K562 (cell line): ENCODE data around the gene TAF11. TPM values are rescaled to one million over a fixed set of nuclear protein-coding genes. Genes with fewer than 3 reads are reported as not detected.
A peak's percentile ranks its signal among the peaks of the same experiment; 100 is the strongest.

Source experiments
- ATAC-seq: fragments of 200-7000 bp; cut with Tn5 transposase; 3 replicates; pipeline ENCODE4 v1.9.1; 2020; ENCODE audit warnings: moderate library complexity
- BruUV-seq: library from RNA; stranded (reverse); fragments of 400-500 nt; replicated peaks from 2 replicates; lab custom pipeline; 2021; lab: Mats Ljungman, UMichigan
- CTCF ChIA-PET: fragments of 300-600 bp; formaldehyde crosslinking; extraction: SDS; loops from one replicate; lab custom pipeline; 2021; ENCODE audit warnings: low intra/inter-chr PET ratio; lab: Yijun Ruan, JAX
- POLR2A ChIA-PET: fragments of 300-600, 350-650 bp; sonication (Branson Sonifier 250); formaldehyde crosslinking; extraction: SDS; loops from one replicate; lab custom pipeline; 2021; ENCODE audit warnings: antibody characterized with exemption, inconsistent platforms; lab: Yijun Ruan, JAX
- DNase-seq, 4 experiments: peaks; one replicate each; pipeline versions ENCODE4 v3.0.0 to v3.0.0-alpha.2; 2011 to 2018; ENCODE audit warnings: low spot score in 3 of 4, mixed read lengths in 3 of 4; ENCODE audit errors: extremely low read depth in 1 of 4
- FAIRE-seq: peaks from 2 replicates; lab custom pipeline; 2011; peaks lifted over from hg19 to GRCh38; lab: Jason Lieb, UNC
- H2AFZ ChIP-seq: 2 replicates; pipeline ENCODE4 v1.6.0; 2011; ENCODE audit warnings: low read depth, low read length, control low read depth, inconsistent platforms
- H3K27ac ChIP-seq: fragments of 200-600 bp; 3 replicates; pipeline ENCODE4 v1.8.0; 2011; ENCODE audit warnings: low read depth, mild to moderate bottlenecking, control low read depth, inconsistent platforms, low read length, moderate library complexity, mixed read lengths; ENCODE audit errors: extremely low read depth
- H3K27me3 ChIP-seq, 2 experiments: fragments of 300-600 bp in 1 of 2; 2 replicates in 1 of 2; 3 replicates in 1 of 2; pipeline versions ENCODE4 v1.6.0 to v1.8.0; 2011; ENCODE audit warnings: inconsistent platforms in 2 of 2, low read length in 2 of 2, mild to moderate bottlenecking in 1 of 2, mixed read lengths in 1 of 2, moderate library complexity in 1 of 2; ENCODE audit not compliant: control insufficient read depth in 2 of 2, insufficient read depth in 2 of 2
- H3K36me3 ChIP-seq: fragments of 300-600 bp; 3 replicates; pipeline ENCODE4 v1.8.0; 2011; ENCODE audit warnings: mild to moderate bottlenecking, low read length, inconsistent platforms; ENCODE audit not compliant: control insufficient read depth, insufficient read depth
- H3K4me1 ChIP-seq, 2 experiments: fragments of 200-600 bp in 1 of 2; replicated peaks in 1 of 2; 2 replicates in 1 of 2; 3 replicates in 1 of 2; pipeline versions ENCODE4 v1.5.1 to v1.8.0; 2011; ENCODE audit warnings: inconsistent platforms in 2 of 2, low read length in 2 of 2, mild to moderate bottlenecking in 1 of 2, mixed read lengths in 1 of 2, moderate library complexity in 1 of 2; ENCODE audit not compliant: control insufficient read depth in 2 of 2, insufficient read depth in 2 of 2
- H3K4me2 ChIP-seq: 2 replicates; pipeline ENCODE4 v1.6.1; 2011; ENCODE audit warnings: low read length, control low read depth, inconsistent platforms, mixed read lengths; ENCODE audit not compliant: insufficient read depth
- H3K4me3 ChIP-seq: fragments of 200-600 bp; sonication (generic), shearing (Covaris generic); 2 replicates; pipeline ENCODE4 v1.5.1; 2016; ENCODE audit warnings: control low read depth, inconsistent platforms
- H3K79me2 ChIP-seq: fragments of 200-600 bp; 3 replicates; pipeline ENCODE4 v1.8.0; 2011; ENCODE audit warnings: low read length, inconsistent platforms; ENCODE audit not compliant: control insufficient read depth, insufficient read depth
- H3K9ac ChIP-seq, 2 experiments: 2 replicates each; pipeline versions ENCODE4 v1.6.0 to v1.6.1; 2011; ENCODE audit warnings: low read depth in 2 of 2, low read length in 2 of 2, control low read depth in 1 of 2, inconsistent platforms in 1 of 2, mild to moderate bottlenecking in 1 of 2, mixed read lengths in 1 of 2; ENCODE audit not compliant: insufficient read depth in 1 of 2
- H3K9me1 ChIP-seq: one replicate; pipeline ENCODE4 v1.6.0; 2011; ENCODE audit warnings: inconsistent platforms, mild to moderate bottlenecking, low read length, moderate library complexity; ENCODE audit not compliant: control insufficient read depth, insufficient read depth
- H3K9me3 ChIP-seq: replicated peaks from 2 replicates; pipeline ENCODE4 v1.5.1; 2011; ENCODE audit warnings: low read depth, low read length, inconsistent platforms; ENCODE audit not compliant: control insufficient read depth, insufficient read depth
- H4K20me1 ChIP-seq: replicated peaks from 2 replicates; pipeline ENCODE4 v1.6.1; 2011; ENCODE audit warnings: low read length, inconsistent platforms, mixed read lengths; ENCODE audit not compliant: control insufficient read depth, insufficient read depth
- CHD2 ChIP-seq: IDR thresholded peaks from 2 replicates; pipeline ENCODE4 v1.6.1; 2011; ENCODE audit warnings: low read depth, low read length
- FOXM1 ChIP-seq, 2 experiments: fragments of 450-650 bp in 1 of 2; sonication (generic) in 1 of 2; formaldehyde crosslinking in 1 of 2; IDR thresholded peaks; 2 replicates each; pipeline versions ENCODE4 v1.6.1 to v1.9.0; 2017 to 2022; ENCODE audit warnings: low read depth in 2 of 2, mild to moderate bottlenecking in 2 of 2, missing genetic modification reagents in 1 of 2, moderate library complexity in 1 of 2
- GATAD2A ChIP-seq: fragments of 450-650 bp; IDR thresholded peaks from 2 replicates; pipeline ENCODE4 v1.6.1; 2017
- L3MBTL2 ChIP-seq: fragments of 450-650 bp; IDR thresholded peaks from 2 replicates; pipeline ENCODE4 v1.6.1; 2016; ENCODE audit warnings: mild to moderate bottlenecking, moderate library complexity
- NKRF ChIP-seq: fragments of 450-650 bp; IDR thresholded peaks from 2 replicates; pipeline ENCODE4 v1.6.1; 2016; ENCODE audit warnings: borderline replicate concordance
- PCBP1 ChIP-seq: fragments of 200-400 bp; formaldehyde crosslinking; IDR thresholded peaks from 2 replicates; pipeline ENCODE4 v1.6.1; 2018; ENCODE audit warnings: mild to moderate bottlenecking, low read depth, low read length; ENCODE audit not compliant: poor library complexity, severe bottlenecking
- SMARCC2 ChIP-seq: fragments of 450-650 bp; IDR thresholded peaks from 2 replicates; pipeline ENCODE4 v1.6.1; 2017; ENCODE audit warnings: antibody characterized with exemption, moderate library complexity, mild to moderate bottlenecking, low read depth
- TAF1 ChIP-seq: IDR thresholded peaks from 2 replicates; pipeline ENCODE4 v1.6.1; 2011; ENCODE audit warnings: mild to moderate bottlenecking, low read length, moderate library complexity; ENCODE audit not compliant: insufficient read depth, control insufficient read depth, severe bottlenecking; ENCODE audit errors: extremely low read depth
- ZBED1 ChIP-seq: IDR thresholded peaks from 2 replicates; pipeline ENCODE4 v1.6.1; 2014
- ZNF121 ChIP-seq: sonication (generic); formaldehyde crosslinking; conservative IDR thresholded peaks from 2 replicates; pipeline ENCODE4 v1.8.0; 2022; ENCODE audit warnings: missing genetic modification reagents
- ZNF316 ChIP-seq: fragments of 450-650 bp; IDR thresholded peaks from 2 replicates; pipeline ENCODE4 v1.6.1; 2016
- ZNF41 ChIP-seq: fragments of 250-450 bp; sonication (Bioruptor Pico); conservative IDR thresholded peaks from 2 replicates; pipeline ENCODE4 v1.4.0; 2020; ENCODE audit warnings: mild to moderate bottlenecking
- WGBS: fragments of 100-300 bp; shearing (Covaris generic); methylation state at CpG from one replicate; pipeline ENCODE4 v1.1.6; 2016; ENCODE audit warnings: low coverage, mixed read lengths; ENCODE audit not compliant: insufficient coverage; ENCODE audit errors: missing lambda C conversion rate; 5-methylcytosine and 5-hydroxymethylcytosine counted together
- in situ Hi-C: fragments of 300-500 bp; cut with MboI; formaldehyde crosslinking; loops from 4 replicates; pipeline ENCODE4 v1.15.0; 2018; ENCODE audit warnings: inconsistent platforms, mixed read lengths
- intact Hi-C: fragments of 100-400 bp; cut with micrococcal nuclease; formaldehyde crosslinking; loops from 2 replicates; pipeline ENCODE4 v1.14.2; 2022
- polyA plus RNA-seq, 8 experiments: library from polyadenylated mRNA; depleted of rRNA in 4 of 8; stranded (reverse) in 5 of 8; unstranded in 3 of 8; fragments of >200 nt; fragmentation: Nextera tagmentation in 2 of 8; fragmentation: Illumina TruSeq in 1 of 8; extraction: Ambion mirVana in 2 of 8; extraction: Trizol in 1 of 8; gene quantifications; 2 replicates each; pipeline versions ENCODE4 v1.2.1 to v1.2.3, GENCODE V29; 2011 to 2014; ENCODE audit warnings: inconsistent platforms in 1 of 8, missing spikeins in 1 of 8
- total RNA-seq, 7 experiments: library from RNA; depleted of rRNA in 6 of 7; stranded (reverse); fragments of >200 nt in 6 of 7; fragmentation: Illumina TruSeq in 2 of 7; extraction: Trizol in 2 of 7; gene quantifications; 2 replicates each; pipeline versions ENCODE4 v1.2.1 to v1.2.3, GENCODE V29; 2011 to 2021; ENCODE audit warnings: low replicate concordance in 1 of 7

Gene TAF11
- total and polyA plus RNA-seq, 9 of the 15 experiments (the other 6 are each of a cell fraction or from before 2014, with no cell fraction given), result 40.9 to 91.9 (median 71.9) TPM

- WGBS, result 87% methylated on average over 2 of the region's 2 CpGs
- Histone ChIP-seq H3K27me3 (no peaks in the 10 kb centered on the region), H3K9me1 (no peaks in the 10 kb centered on the region), H3K9me3 (no peaks in the 10 kb centered on the region), H3K79me2 (peaks cover 44% of the 10 kb centered on the region), H3K4me2 (no peak overlapping the region), H2AFZ (no peak overlapping the region), H3K27ac (no peak overlapping the region), H3K4me3 (no peak overlapping the region), H3K36me3 (no peaks in the 10 kb centered on the region), H3K4me1 (peaks cover 11 to 12% of the 10 kb centered on the region in 2 experiments; a peak in 3 of 5 replicates), H4K20me1 (0 out of 2 replicates have a peak, but pooled peaks cover 4% of the 10 kb centered on the region), H3K9ac (no peak overlapping the region)
- TF ChIP-seq ZNF316 (0 out of 2 replicates have a peak, but pooled peaks have one; percentile 9), GATAD2A (0 out of 2 replicates have a peak, but pooled peaks have one; percentile 40), FOXM1 (IDR thresholded peaks at IDR 0.05; ENCODE audit: low read depth) (no peak), FOXM1 (CRISPR knock-in tag; IDR thresholded peaks at IDR 0.05; ENCODE audit: low read depth) (no peak)
- no peak for ATAC-seq
- FAIRE-seq, result no peak
- in situ Hi-C loops (no loop called here), intact Hi-C loops (no loop called here)
- ChIA-PET CTCF (no interaction called here), POLR2A (interaction anchor here (0.6 to 6.5 kb wide), 3 partner anchors 12 to 331 kb away, joined by 3 to 51 read pairs (median 4); no protein-coding TSS in a partner anchor)
- DNase-seq, result no peak
- BruUV-seq, result no TSS peak
Observed at GRCh38 chr6:34891296-34891695, 3.5 kb upstream of the TAF11 start.

GRCh38 chr6:34890533-34890925 is 2.7 kb upstream of the TAF11 start:
- DNase-seq (no peak), FAIRE-seq (no peak), ATAC-seq (no peak)
- BruUV-seq, result no TSS peak
- Histone ChIP-seq H3K27me3 (no peaks in the 10 kb centered on the region), H3K79me2 (peaks cover 52% of the 10 kb centered on the region), H3K4me1 (peaks cover 11 to 18% of the 10 kb centered on the region in 2 experiments; a peak in 3 of 5 replicates), H3K9me3 (no peaks in the 10 kb centered on the region), H2AFZ (no peak overlapping the region), H3K9ac (peak overlapping the region in 1 of 2 experiments; percentile 50; a peak in 1 of 4 replicates), H3K9me1 (no peaks in the 10 kb centered on the region), H3K4me2 (peak overlapping the region; percentile 100), H3K36me3 (peaks cover 1% of the 10 kb centered on the region; the same call in 1 of the 3 replicates), H3K4me3 (peak overlapping the region; percentile 80), H4K20me1 (0 out of 2 replicates have a peak, but pooled peaks cover 4% of the 10 kb centered on the region), H3K27ac (no peak overlapping the region)
- in situ Hi-C loops, result no loop called here
- POLR2A ChIA-PET, result interaction anchor here (0.6 to 8.6 kb wide), 4 partner anchors 13 to 331 kb away, joined by 3 to 108 read pairs (median 28); no protein-coding TSS in a partner anchor
- CTCF ChIA-PET, result no interaction called here
- 38% methylated on average over 7 of the region's 7 CpGs for WGBS
- TF ChIP-seq L3MBTL2, result no peak
- TF ChIP-seq CHD2, result no peak
- TF ChIP-seq ZBED1, result no peak
- TF ChIP-seq PCBP1, result no peak
- no peak for TF ChIP-seq ZNF121 (CRISPR knock-in tag)
- TF ChIP-seq TAF1, result no peak
- TF ChIP-seq SMARCC2, result no peak
- TF ChIP-seq NKRF, result no peak
- no peak for TF ChIP-seq ZNF41 (CRISPR knock-in tag)
- intact Hi-C loops, result no loop called here
